H7 (cell line): ENCODE data around the gene MAST4. TPM values are rescaled to one million over a fixed set of nuclear protein-coding genes. Genes with fewer than 3 reads are reported as not detected.

Experiments used
- DNase-seq: peaks from one replicate; pipeline ENCODE4 v3.0.0; 2012
- H3K27me3 ChIP-seq: 2 replicates; pipeline ENCODE4 v1.6.0; 2011; ENCODE audit warnings: mild to moderate bottlenecking, low read length; ENCODE audit not compliant: control insufficient read depth, insufficient read depth
- H3K36me3 ChIP-seq: replicated peaks from 2 replicates; pipeline ENCODE4 v1.5.1; 2011; ENCODE audit warnings: low read length; ENCODE audit not compliant: control insufficient read depth, insufficient read depth
- H3K4me3 ChIP-seq: 2 replicates; pipeline ENCODE4 v1.5.1; 2011; ENCODE audit warnings: low read depth, mild to moderate bottlenecking, control low read depth, low read length, moderate library complexity; ENCODE audit not compliant: insufficient read depth
- total RNA-seq: library from RNA; depleted of rRNA; stranded (reverse); fragments of >200 nt; shearing (Covaris generic); gene quantifications from 2 replicates; pipeline ENCODE4 v1.2.3, GENCODE V29; 2014

MAST4 gene
- total RNA-seq, 1 experiment from 2014 or later = 1.6 TPM

DNA sequence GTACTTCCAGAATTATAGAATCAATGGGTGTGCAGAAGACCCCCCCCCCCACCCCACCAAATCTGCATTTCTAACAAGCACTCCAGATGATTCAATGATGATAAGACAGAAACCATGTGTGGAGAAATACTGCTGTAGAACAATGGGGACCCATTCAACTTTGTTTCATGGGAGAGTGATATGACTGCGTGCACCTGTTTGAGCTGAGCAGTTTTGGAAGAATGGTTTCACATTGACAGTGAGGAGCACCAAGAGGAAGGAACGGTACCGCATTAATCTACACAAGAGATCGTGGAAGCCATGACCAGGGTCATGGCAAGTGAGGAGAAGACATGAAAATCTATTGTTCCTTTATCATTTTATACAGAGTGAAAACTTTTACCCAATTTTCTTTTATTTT is 397.7 kb downstream of the MAST4 start:
- no peak for DNase-seq
- Histone ChIP-seq H3K4me3 (no peak overlapping the region), H3K27me3 (no peaks in the 10 kb centered on the region), H3K36me3 (no peaks in the 10 kb centered on the region)

DNA sequence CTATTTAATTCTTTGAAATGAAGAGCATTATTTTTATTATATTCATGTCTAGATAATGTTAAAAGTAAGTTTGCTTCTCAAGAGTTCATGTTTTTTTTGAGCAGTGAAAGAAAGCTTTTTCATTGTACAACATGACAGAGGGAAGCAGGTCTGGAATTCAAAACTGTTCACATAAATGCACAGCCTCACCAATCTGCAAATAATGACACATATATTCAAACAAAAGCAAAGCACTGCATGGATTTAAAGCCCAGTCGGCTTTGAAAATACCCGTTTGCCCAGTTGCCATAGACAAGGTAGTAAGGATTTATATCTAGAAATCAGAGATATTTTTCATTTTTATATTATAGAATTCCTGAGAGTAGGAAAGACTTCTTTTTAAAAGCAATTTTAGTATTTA is 398.6 kb downstream of the MAST4 start:
- DNase-seq = no peak
- H3K27me3 ChIP-seq = no peaks in the 10 kb centered on the region
- H3K36me3 ChIP-seq = no peaks in the 10 kb centered on the region
- H3K4me3 ChIP-seq = no peak overlapping the region

DNA sequence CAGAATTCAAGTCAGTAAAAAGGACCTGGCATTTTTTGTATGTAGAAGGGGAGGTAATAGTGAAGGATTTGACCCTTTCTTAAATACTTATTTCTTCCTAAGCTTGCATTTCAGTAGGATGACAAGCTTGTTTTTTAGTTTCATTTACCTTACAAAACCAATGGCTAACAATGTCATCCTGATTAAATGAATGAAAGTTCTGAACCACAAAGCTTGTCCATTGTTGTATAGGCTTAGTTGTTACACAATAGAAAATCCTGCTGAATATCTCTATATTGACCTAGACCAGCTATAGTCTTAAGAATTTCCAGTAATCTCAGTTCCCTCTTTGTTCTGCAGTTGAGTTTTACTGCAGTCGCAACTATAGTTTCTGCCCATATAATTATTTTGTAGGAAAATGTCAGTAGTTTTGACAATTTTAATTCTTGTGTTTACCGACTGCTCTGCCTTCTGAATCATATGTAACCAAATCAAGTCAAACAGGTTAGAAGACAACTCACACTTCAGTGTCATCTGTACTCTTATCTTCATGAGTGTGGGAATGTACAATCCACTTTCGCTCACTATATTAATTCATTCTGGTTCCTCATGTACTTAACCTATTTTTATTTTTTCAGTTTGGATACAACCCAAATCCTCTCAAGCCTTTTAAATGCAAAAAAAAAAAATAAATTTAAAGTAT is 404.7 kb downstream of the MAST4 start:
- no peaks in the 10 kb centered on the region for H3K36me3 ChIP-seq
- no peak overlapping the region for H3K4me3 ChIP-seq
- no peaks in the 10 kb centered on the region for H3K27me3 ChIP-seq
- no peak for DNase-seq

DNA sequence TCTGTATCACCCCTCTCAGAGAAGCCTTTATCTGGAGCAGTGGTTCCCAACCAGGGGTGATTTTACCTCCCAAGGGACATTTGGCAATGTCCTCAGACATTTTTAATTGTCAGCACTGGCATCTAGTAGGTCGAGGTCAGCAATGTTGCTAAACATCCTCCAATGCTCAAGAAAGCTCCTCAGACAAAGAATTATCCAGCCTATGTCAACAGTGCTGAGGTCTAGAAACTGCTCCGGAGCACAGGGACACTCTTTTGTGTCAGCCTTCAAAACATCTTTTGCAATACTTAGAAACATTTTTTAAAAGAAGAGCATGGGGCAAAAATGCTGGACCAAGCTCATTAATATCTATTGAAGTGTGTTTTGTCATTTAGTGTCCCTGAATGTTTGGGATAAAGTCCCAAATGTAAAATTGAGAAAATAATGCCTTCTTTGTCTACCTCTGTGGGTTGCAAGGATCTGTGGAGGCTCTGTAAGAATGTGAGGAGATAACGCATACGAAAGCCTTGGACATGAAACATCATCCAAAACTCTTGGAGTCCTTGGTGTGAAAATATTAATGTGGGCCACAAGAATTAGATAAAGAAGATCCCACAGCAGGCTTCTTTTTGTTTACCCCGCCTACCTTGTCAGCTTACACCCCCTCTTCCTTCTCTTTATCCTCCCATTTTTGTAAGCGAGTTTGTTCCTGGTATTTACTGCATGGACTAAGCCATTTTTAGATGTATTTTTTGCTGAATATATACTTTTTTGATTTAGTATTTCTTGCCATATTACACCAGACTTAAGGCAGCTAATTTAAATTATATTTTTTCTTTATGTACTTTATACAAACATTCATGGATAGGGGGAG is 406.9 kb downstream of the MAST4 start:
- H3K4me3 ChIP-seq = peak overlapping the region; percentile 69; the same call in 1 of the 2 replicates
- DNase-seq = no peak
- H3K27me3 ChIP-seq = no peaks in the 10 kb centered on the region
- no peaks in the 10 kb centered on the region for H3K36me3 ChIP-seq

DNA sequence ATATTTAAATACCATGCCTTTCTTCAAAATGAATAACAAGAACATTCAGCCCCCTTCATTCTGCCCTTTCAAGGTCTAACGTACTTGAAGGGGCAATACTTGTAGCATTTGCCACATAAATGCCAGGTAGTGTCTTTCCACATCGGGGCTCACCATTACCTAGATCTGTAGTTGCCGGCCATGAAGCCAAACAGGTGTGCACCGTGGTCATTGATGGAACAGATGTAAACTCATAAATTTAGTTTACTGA is 407.4 kb downstream of the MAST4 start:
- Histone ChIP-seq H3K36me3 (no peaks in the 10 kb centered on the region), H3K4me3 (peak overlapping the region; percentile 69), H3K27me3 (no peaks in the 10 kb centered on the region)
- DNase-seq = no peak

DNA sequence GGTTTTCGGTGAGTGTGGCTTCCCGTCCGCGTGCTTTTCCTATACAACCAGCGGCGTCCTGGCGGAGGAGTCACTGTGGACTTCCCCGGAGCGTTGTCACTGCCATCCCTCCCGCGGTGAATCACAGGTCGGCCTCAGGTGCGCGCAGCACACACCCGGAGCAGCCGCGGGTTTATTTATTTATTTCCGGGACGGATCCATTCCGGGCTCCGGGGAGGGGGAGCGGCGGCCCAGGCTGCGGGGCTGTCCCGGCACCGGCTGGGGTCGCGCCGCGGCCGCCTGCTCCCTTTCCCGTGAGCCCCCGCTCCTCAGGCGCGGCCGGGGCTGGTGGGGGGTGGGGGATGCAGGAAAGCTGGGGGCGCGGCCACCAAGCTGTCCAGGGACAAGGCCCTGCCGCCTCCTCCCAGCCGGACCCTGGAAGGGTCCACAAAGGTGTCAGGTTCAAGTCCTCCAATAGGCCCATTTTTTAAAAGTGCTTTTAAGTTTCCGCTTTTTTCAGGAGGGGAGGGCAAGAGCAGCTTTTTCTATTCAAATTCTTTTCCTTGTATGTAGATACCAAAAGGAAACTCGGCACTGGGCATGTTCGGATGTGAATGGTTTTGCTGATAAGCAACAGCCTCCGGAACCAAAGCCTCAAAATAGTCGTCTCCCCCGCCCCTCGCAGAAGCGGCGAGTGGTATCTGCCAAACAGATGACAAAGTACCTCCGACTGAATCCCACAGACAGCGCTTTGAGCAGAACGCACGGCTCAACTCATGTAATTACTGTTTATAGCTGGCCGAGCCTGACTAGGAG is 407.9 kb downstream of the MAST4 start:
- no peaks in the 10 kb centered on the region for H3K27me3 ChIP-seq
- H3K36me3 ChIP-seq = no peaks in the 10 kb centered on the region
- DNase-seq = peak; percentile 90
- peak overlapping the region; percentile 69 for H3K4me3 ChIP-seq

DNA sequence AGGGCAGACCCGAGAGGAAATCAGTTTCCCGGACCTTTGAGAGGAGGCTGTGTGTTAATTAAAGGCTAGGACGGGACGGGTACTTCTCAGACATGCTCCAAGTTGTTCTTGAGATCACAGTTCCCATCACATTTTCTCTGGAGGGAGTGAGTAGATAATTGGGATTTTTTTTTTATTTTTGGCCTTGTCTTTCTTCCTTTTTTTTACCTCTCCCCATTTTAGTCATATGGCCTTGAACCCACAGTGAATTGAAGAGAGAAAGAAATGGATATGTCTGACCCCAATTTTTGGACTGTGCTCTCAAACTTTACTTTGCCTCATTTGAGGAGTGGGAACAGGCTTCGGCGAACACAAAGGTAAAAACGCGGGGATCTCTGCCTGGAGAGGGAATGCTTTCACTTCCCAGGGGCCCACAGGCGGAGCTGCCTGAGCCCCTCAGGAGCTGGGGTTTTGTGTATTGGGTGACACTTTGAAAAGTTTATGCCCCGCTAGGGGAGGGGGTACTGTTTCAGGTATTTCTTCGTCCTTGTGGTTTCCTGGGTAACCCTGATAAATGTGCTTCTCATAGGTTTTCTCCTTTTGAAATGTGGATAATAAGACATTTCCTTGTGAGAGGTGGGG is 408.6 kb downstream of the MAST4 start:
- DNase-seq = peak; percentile 29
- Histone ChIP-seq H3K4me3 (peak overlapping the region; percentile 69), H3K27me3 (no peaks in the 10 kb centered on the region), H3K36me3 (no peaks in the 10 kb centered on the region)

DNA sequence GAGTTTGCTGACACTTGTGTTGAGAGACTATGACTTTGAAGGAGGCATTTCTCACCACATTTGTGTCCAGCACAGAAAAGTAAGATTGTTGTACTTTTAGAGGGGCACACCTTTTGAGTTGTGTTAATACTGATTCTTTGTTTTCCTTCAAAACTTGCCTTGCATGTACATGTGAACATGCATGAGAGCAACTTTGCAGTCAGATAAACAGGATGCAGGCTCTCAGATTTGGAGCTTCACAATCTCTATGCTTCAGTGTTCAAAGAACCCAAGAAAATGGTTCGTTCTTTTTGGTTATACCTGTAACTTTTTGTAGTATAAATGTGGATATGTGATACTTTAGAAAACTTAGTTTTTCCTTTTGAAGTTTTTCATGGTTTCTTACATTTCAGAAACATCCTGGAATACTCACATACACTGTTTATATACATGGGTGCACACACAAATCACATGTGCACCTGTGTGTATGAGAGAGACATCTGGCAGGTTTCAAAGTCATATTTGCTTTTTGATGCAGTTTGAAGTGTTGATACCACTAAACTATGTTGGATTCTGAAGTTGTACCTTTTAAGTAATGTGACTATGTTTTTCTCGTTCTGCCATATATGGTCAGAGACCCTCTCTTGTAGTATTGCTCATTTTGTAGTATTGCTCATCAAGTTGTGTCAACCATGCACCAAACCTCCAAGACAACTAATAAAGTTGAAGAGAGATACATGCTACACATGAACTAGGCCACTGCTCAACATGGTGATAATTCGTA is 409.7 kb downstream of the MAST4 start:
- Histone ChIP-seq H3K4me3 (no peak overlapping the region; the same call in 1 of the 2 replicates), H3K27me3 (no peaks in the 10 kb centered on the region), H3K36me3 (no peaks in the 10 kb centered on the region)
- no peak for DNase-seq

DNA sequence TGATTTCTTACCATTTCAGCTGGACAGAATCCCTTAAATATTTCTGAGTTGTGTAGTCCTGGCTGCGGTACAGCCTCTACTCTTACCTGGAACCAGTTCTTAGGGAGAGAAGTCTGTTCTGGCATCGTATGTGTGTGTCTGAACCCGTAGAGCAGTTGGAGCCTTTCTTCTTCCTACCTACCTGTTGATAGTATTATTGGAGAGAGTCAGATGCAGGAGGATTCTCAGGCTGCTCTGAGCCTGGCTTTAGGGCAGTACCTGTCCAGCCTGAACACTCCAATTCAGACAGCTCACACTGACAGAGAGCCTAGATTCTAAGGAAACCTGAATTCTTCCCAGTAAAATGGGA is 410.3 kb downstream of the MAST4 start:
- H3K27me3 ChIP-seq = no peaks in the 10 kb centered on the region
- no peaks in the 10 kb centered on the region for H3K36me3 ChIP-seq
- H3K4me3 ChIP-seq = no peak overlapping the region
- DNase-seq = no peak

DNA sequence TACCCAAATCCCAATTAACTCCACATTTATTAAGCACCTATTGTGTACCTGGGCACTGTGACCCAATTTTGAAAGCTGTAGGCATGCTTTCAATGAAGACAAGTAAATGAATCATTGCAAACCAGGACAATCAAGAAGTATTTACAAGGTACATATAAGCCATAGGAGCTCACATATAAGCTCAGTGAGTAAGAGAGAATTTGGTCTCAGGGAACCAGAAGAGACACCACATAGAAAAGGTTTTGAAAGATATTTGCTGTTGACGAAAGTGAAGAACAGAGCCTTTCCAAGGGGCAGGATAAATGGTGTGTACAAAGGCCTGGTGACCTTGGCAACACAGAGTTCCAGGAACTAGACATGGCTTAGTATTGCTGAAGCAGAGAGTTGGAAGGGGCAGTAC is 412.8 kb downstream of the MAST4 start:
- Histone ChIP-seq H3K4me3 (no peak overlapping the region), H3K27me3 (no peaks in the 10 kb centered on the region), H3K36me3 (no peaks in the 10 kb centered on the region)
- no peak for DNase-seq

DNA sequence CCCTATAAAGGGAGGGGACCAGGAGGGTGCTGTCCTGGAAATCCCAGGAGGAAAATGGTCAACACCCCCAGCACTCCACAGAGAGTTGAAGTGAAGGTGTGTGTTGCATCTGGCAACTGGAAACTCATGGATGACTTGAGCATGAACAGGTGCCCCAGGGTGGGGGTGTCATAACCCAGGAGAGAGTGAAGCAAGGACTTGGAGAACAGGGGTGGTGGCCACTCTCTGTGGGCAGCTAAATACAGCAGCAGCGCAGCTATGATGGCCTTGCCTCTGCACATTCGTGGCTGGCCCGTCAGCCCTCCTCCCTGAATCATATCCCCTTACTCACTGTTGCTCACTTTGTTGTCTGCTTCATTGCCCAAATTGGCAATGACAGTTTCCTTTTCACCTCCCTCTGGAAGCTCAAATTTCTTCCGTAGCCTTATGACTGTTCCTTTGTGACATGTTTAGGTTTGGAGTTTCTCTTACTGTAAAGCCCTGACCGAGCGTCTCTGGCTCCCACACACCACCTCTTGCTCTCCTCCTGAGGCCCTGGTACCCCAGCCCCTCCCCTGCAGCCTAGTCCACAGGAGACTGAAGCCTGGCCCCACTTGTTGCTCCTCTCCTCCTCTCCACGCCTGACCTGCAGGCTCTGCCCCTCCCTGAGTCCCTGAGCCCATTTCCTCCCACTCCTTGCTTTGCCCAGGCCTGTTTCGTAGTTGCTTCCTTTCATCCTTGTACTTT is 414.7 kb downstream of the MAST4 start:
- H3K4me3 ChIP-seq = no peak overlapping the region
- no peak for DNase-seq
- H3K36me3 ChIP-seq = no peaks in the 10 kb centered on the region
- H3K27me3 ChIP-seq = no peaks in the 10 kb centered on the region

DNA sequence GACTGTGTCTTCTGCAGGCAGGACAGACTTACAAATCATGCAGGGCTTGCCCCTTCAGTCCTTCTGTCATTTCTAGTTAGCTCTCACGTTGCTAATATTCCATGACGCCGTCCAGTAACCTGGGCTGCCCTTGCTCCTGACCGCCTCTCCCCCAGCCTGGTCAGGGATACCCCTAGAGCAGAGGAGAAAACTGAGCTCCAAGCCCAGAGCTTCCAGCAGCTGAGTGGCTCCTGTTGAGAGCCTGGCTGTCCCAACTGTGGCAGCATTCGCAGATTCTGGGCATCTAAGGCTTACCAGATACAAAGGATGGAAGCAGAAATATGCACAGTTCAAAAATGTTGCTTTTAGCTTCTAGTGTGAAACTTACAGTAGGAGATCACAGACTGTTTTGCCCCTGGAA is 415.2 kb downstream of the MAST4 start:
- DNase-seq = no peak
- Histone ChIP-seq H3K27me3 (no peaks in the 10 kb centered on the region), H3K36me3 (no peaks in the 10 kb centered on the region), H3K4me3 (no peak overlapping the region)

DNA sequence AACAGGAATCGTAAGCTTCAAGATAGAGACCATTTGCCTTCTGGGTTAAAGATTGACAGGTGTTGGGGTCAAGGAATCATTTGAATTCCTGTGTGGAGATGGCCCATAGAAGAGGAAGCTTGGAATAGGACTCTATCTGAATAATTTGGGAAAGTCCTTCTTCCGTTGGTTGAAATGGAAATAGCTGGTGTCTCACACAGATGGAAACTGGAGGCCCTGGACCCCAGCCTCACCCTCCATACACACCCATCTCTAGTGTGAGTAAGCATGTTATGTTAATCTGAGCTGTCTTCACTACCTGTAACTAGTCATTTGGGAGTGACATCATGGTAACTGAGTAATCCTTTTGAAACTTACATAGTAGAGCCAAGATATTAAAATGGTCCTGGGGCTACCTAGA is 416.0 kb downstream of the MAST4 start:
- DNase-seq = no peak
- Histone ChIP-seq H3K36me3 (no peaks in the 10 kb centered on the region), H3K27me3 (no peaks in the 10 kb centered on the region), H3K4me3 (no peak overlapping the region)

DNA sequence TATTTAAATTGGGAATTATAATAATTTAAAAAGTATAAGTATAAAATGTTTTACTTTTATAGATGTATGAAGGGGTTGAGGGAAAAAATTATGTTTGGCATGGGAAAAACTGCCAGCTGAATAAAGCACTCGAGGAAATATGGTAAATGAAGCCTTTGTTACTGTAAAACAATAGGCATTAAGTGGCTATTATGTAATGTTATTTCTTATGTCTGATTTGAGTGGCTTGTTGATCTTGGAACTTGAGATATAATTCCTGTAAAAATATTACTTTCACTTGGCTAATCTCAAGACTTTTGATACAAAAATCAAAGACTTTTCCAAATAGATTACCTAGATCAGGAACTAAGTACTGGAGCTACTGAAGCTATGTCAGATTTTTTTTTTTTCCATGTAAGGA is 417.5 kb downstream of the MAST4 start:
- H3K4me3 ChIP-seq = no peak overlapping the region
- DNase-seq = no peak
- H3K36me3 ChIP-seq = no peaks in the 10 kb centered on the region
- no peaks in the 10 kb centered on the region for H3K27me3 ChIP-seq
